SK-N-SH (cell line): Measurements from ENCODE around the gene TPO.

Experiments used
- CTCF ChIP-seq: fragments of 200-600 bp; sonication (generic); IDR thresholded peaks from 2 replicates; pipeline ENCODE4 v1.6.1; 2017; ENCODE audit warnings: antibody characterized with exemption, mild to moderate bottlenecking, moderate library complexity
- ELF1 ChIP-seq: IDR thresholded peaks from 2 replicates; pipeline ENCODE4 v1.4.0; 2012
- EP300 ChIP-seq, 2 experiments: IDR thresholded peaks; 2 replicates each; pipeline versions ENCODE4 v1.4.0 to v1.6.1; 2012; ENCODE audit warnings: borderline replicate concordance in 1 of 2, low read depth in 1 of 2, low read length in 1 of 2
- EZH2phosphoT487 ChIP-seq: fragments of 200-600 bp; sonication (generic); IDR thresholded peaks from 2 replicates; pipeline ENCODE4 v1.6.1; 2017; ENCODE audit warnings: low read depth, mixed run types, mild to moderate bottlenecking, antibody characterized with exemption, moderate library complexity, borderline replicate concordance
- MAX ChIP-seq: IDR thresholded peaks from 2 replicates; pipeline ENCODE4 v1.4.0; 2012; ENCODE audit warnings: low read depth
- MXI1 ChIP-seq: IDR thresholded peaks from 2 replicates; pipeline ENCODE4 v1.6.1; 2012; ENCODE audit warnings: mild to moderate bottlenecking, low read depth, low read length, improper control_type of control experiment
- POLR2AphosphoS5 ChIP-seq: IDR thresholded peaks from 2 replicates; pipeline ENCODE4 v1.6.1; 2012; ENCODE audit warnings: low read depth, low read length
- RAD21 ChIP-seq: IDR thresholded peaks from 2 replicates; pipeline ENCODE4 v1.6.1; 2012; ENCODE audit warnings: mild to moderate bottlenecking, low read length
- RXRA ChIP-seq: IDR thresholded peaks from 2 replicates; pipeline ENCODE4 v1.4.0; 2012; ENCODE audit warnings: low read depth, mild to moderate bottlenecking, borderline replicate concordance
- SIN3A ChIP-seq: IDR thresholded peaks from 2 replicates; pipeline ENCODE4 v1.6.1; 2012; ENCODE audit warnings: low read depth, mild to moderate bottlenecking, low read length, moderate library complexity, borderline replicate concordance
- TEAD4 ChIP-seq: IDR thresholded peaks from 2 replicates; pipeline ENCODE4 v1.4.0; 2012; ENCODE audit warnings: mild to moderate bottlenecking, borderline replicate concordance; ENCODE audit not compliant: insufficient read depth
- YY1 ChIP-seq: IDR thresholded peaks from 2 replicates; pipeline ENCODE4 v1.4.0; 2012; ENCODE audit warnings: low read depth, mild to moderate bottlenecking

- TF ChIP-seq EP300 (IDR thresholded peaks at IDR 0.05; ENCODE audit: borderline replicate concordance in 1 of 2, low read depth in 1 of 2, low read length in 1 of 2) = no peak
- no peak for TF ChIP-seq SIN3A
- TF ChIP-seq RXRA = no peak
- no peak for TF ChIP-seq MAX
- TF ChIP-seq YY1 = no peak
- TF ChIP-seq CTCF = no peak
- no peak for TF ChIP-seq RAD21
- no peak for TF ChIP-seq ELF1
- no peak for TF ChIP-seq EZH2phosphoT487
- no peak for TF ChIP-seq TEAD4
- no peak for TF ChIP-seq POLR2AphosphoS5
- TF ChIP-seq MXI1 = no peak
Observed at GRCh38 chr2:1432726-1433125, 19.5 kb downstream of the TPO start.
